ENCODE results near the gene PPP2R2D.

The PPP2R2D gene

GRCh38 chr10:131998050-131998844 lies 97.4 kb downstream of the PPP2R2D start:
- no peak overlapping the region for H2AK5ac ChIP-seq (ENCODE audit: low read depth, low read length)
- no peak overlapping the region for H3K18ac ChIP-seq (ENCODE audit: low read length)
- WGBS, 2 donors (ENCODE audit: extremely low coverage in 2 of 2, insufficient read length in 2 of 2, insufficient replicate concordance in 1 of 2): no CpG with 5 or more reads among the region's 15 CpGs
- no peaks in the 10 kb centered on the region for H3K9me3 ChIP-seq (replicated peaks in 1 of 2; ENCODE audit: control insufficient read depth in 2 of 2, insufficient read depth in 1 of 2, low read depth in 1 of 2, low read length in 2 of 2)
- no peak for DNase-seq (ENCODE audit: low spot score)
- H2BK12ac ChIP-seq (ENCODE audit: low read length): no peak overlapping the region
- no peak overlapping the region for H2BK15ac ChIP-seq (ENCODE audit: low read length)
- H3K79me1 ChIP-seq (ENCODE audit: low read depth, low read length): peaks cover 2% of the 10 kb centered on the region
- H2BK5ac ChIP-seq (ENCODE audit: low read length): no peak overlapping the region
- H3K27ac ChIP-seq (replicated peaks; ENCODE audit: low read length): no peak overlapping the region
- no peaks in the 10 kb centered on the region for H3K36me3 ChIP-seq (replicated peaks in 1 of 2; ENCODE audit: control insufficient read depth in 2 of 2, insufficient read depth in 2 of 2, low read length in 2 of 2)
- peak overlapping the region in 1 of 2 donors; percentile 16 for H3K4me3 ChIP-seq (ENCODE audit: low read length in 2 of 2)
- no peak overlapping the region for H2BK120ac ChIP-seq (ENCODE audit: low read depth, low read length)
- peaks cover 0 to 4% (median 2%) of the 10 kb centered on the region in 3 experiments for H3K27me3 ChIP-seq (ENCODE audit: control insufficient read depth in 3 of 3, insufficient read depth in 3 of 3, low read depth in 1 of 3, low read length in 3 of 3)
- H3K4me2 ChIP-seq (ENCODE audit: insufficient read depth, low read length, poor library complexity, severe bottlenecking): no peak overlapping the region
- peaks cover 7 to 10% of the 10 kb centered on the region in 2 donors for H3K4me1 ChIP-seq (ENCODE audit: control insufficient read depth in 2 of 2, insufficient read depth in 1 of 2, low read depth in 1 of 2, low read length in 2 of 2)
- H2AFZ ChIP-seq (ENCODE audit: low read length): peak overlapping the region; percentile 81
- H3K9ac ChIP-seq (ENCODE audit: low read depth, low read length, poor library complexity): no peak overlapping the region
- H3K23ac ChIP-seq (ENCODE audit: low read depth, low read length, poor library complexity): peak overlapping the region; percentile 29
- H3K4ac ChIP-seq (ENCODE audit: low read length): no peak overlapping the region
- no peak overlapping the region for H4K8ac ChIP-seq (ENCODE audit: low read depth, low read length)
- H3K14ac ChIP-seq (ENCODE audit: low read length): no peak overlapping the region
- no peak overlapping the region for H4K91ac ChIP-seq (ENCODE audit: low read depth, low read length, poor library complexity)

GRCh38 chr10:131998845-131999681 lies 98.3 kb downstream of the PPP2R2D start:
- Histone ChIP-seq H2BK15ac (ENCODE audit: low read length) (peak overlapping the region; percentile 59), H3K9ac (ENCODE audit: low read depth, low read length, poor library complexity) (no peak overlapping the region), H3K79me1 (ENCODE audit: low read depth, low read length) (peaks cover 2% of the 10 kb centered on the region), H2AK5ac (ENCODE audit: low read depth, low read length) (peak overlapping the region; percentile 48), H3K4me3 (ENCODE audit: low read length in 2 of 2) (no peak overlapping the region), H3K4me1 (ENCODE audit: control insufficient read depth in 2 of 2, insufficient read depth in 1 of 2, low read depth in 1 of 2, low read length in 2 of 2) (peaks cover 7 to 10% of the 10 kb centered on the region in 2 donors), H3K14ac (ENCODE audit: low read length) (peak overlapping the region; percentile 72), H2BK12ac (ENCODE audit: low read length) (peak overlapping the region; percentile 4), H2BK120ac (ENCODE audit: low read depth, low read length) (no peak overlapping the region), H4K8ac (ENCODE audit: low read depth, low read length) (no peak overlapping the region), H2AFZ (ENCODE audit: low read length) (no peak overlapping the region), H3K18ac (ENCODE audit: low read length) (peak overlapping the region; percentile 35), H3K23ac (ENCODE audit: low read depth, low read length, poor library complexity) (peak overlapping the region; percentile 29), H3K27me3 (ENCODE audit: control insufficient read depth in 3 of 3, insufficient read depth in 3 of 3, low read depth in 1 of 3, low read length in 3 of 3) (peaks cover 0 to 6% (median 4%) of the 10 kb centered on the region in 3 experiments), H2BK5ac (ENCODE audit: low read length) (peak overlapping the region; percentile 8), H3K4me2 (ENCODE audit: insufficient read depth, low read length, poor library complexity, severe bottlenecking) (no peak overlapping the region), H3K36me3 (replicated peaks in 1 of 2; ENCODE audit: control insufficient read depth in 2 of 2, insufficient read depth in 2 of 2, low read length in 2 of 2) (no peaks in the 10 kb centered on the region), H3K27ac (replicated peaks; ENCODE audit: low read length) (no peak overlapping the region), H3K4ac (ENCODE audit: low read length) (no peak overlapping the region), H4K91ac (ENCODE audit: low read depth, low read length, poor library complexity) (peak overlapping the region; percentile 68), H3K9me3 (replicated peaks in 1 of 2; ENCODE audit: control insufficient read depth in 2 of 2, insufficient read depth in 1 of 2, low read depth in 1 of 2, low read length in 2 of 2) (no peaks in the 10 kb centered on the region)
- DNase-seq (ENCODE audit: low spot score): no peak
- no CpG with 5 or more reads among the region's 18 CpGs for WGBS, 2 donors (ENCODE audit: extremely low coverage in 2 of 2, insufficient read length in 2 of 2, insufficient replicate concordance in 1 of 2)

GRCh38 chr10:132001238-132001972 lies 100.6 kb downstream of the PPP2R2D start:
- WGBS, 2 donors (ENCODE audit: extremely low coverage in 2 of 2, insufficient read length in 2 of 2, insufficient replicate concordance in 1 of 2): no CpG with 5 or more reads among the region's 15 CpGs
- H2AK5ac ChIP-seq (ENCODE audit: low read depth, low read length): no peak overlapping the region
- H3K4ac ChIP-seq (ENCODE audit: low read length): no peak overlapping the region
- no peak overlapping the region for H3K9ac ChIP-seq (ENCODE audit: low read depth, low read length, poor library complexity)
- H3K79me1 ChIP-seq (ENCODE audit: low read depth, low read length): peaks cover 2% of the 10 kb centered on the region
- H2BK5ac ChIP-seq (ENCODE audit: low read length): no peak overlapping the region
- no peaks in the 10 kb centered on the region for H3K9me3 ChIP-seq (replicated peaks in 1 of 2; ENCODE audit: control insufficient read depth in 2 of 2, insufficient read depth in 1 of 2, low read depth in 1 of 2, low read length in 2 of 2)
- H2BK12ac ChIP-seq (ENCODE audit: low read length): peak overlapping the region; percentile 63
- H4K8ac ChIP-seq (ENCODE audit: low read depth, low read length): no peak overlapping the region
- no peak for DNase-seq (ENCODE audit: low spot score)
- H4K91ac ChIP-seq (ENCODE audit: low read depth, low read length, poor library complexity): no peak overlapping the region
- peaks cover 7 to 10% of the 10 kb centered on the region in 2 donors for H3K4me1 ChIP-seq (ENCODE audit: control insufficient read depth in 2 of 2, insufficient read depth in 1 of 2, low read depth in 1 of 2, low read length in 2 of 2)
- peak overlapping the region; percentile 26 for H3K23ac ChIP-seq (ENCODE audit: low read depth, low read length, poor library complexity)
- H3K4me3 ChIP-seq (ENCODE audit: low read length in 2 of 2): no peak overlapping the region
- H3K18ac ChIP-seq (ENCODE audit: low read length): peak overlapping the region; percentile 35
- no peak overlapping the region for H3K14ac ChIP-seq (ENCODE audit: low read length)
- no peaks in the 10 kb centered on the region for H3K36me3 ChIP-seq (replicated peaks in 1 of 2; ENCODE audit: control insufficient read depth in 2 of 2, insufficient read depth in 2 of 2, low read length in 2 of 2)
- no peak overlapping the region for H2BK15ac ChIP-seq (ENCODE audit: low read length)
- peaks cover 0 to 6% (median 2%) of the 10 kb centered on the region in 3 experiments for H3K27me3 ChIP-seq (ENCODE audit: control insufficient read depth in 3 of 3, insufficient read depth in 3 of 3, low read depth in 1 of 3, low read length in 3 of 3)
- H3K27ac ChIP-seq (replicated peaks; ENCODE audit: low read length): no peak overlapping the region
- H2AFZ ChIP-seq (ENCODE audit: low read length): peak overlapping the region; percentile 41
- H2BK120ac ChIP-seq (ENCODE audit: low read depth, low read length): no peak overlapping the region
- no peak overlapping the region for H3K4me2 ChIP-seq (ENCODE audit: insufficient read depth, low read length, poor library complexity, severe bottlenecking)

All from neuronal stem cell (in vitro differentiated cells).